OCI-LY1 (cell line): ENCODE data around the gene SDK2.

ENCODE experiments used
- H2AFZ ChIP-seq: fragments of 200-600 bp; sonication (generic), shearing (Covaris generic); 2 replicates; pipeline ENCODE4 v1.6.0; 2014; ENCODE audit warnings: antibody characterized with exemption, mild to moderate bottlenecking, low read length
- H3F3A ChIP-seq: fragments of 200-600 bp; sonication (generic), shearing (Covaris generic); 2 replicates; pipeline ENCODE4 v1.6.0; 2014; ENCODE audit warnings: mild to moderate bottlenecking, antibody characterized with exemption, low read length, moderate library complexity; ENCODE audit not compliant: insufficient read depth
- H3K27ac ChIP-seq: fragments of 200-600 bp; sonication (generic); 2 replicates; pipeline ENCODE4 v1.5.1; 2014; ENCODE audit warnings: low read length, mixed run types, mild to moderate bottlenecking, low read depth; ENCODE audit not compliant: poor library complexity, severe bottlenecking
- H3K27me3 ChIP-seq: fragments of 200-600 bp; sonication (generic); 2 replicates; pipeline ENCODE4 v1.6.0; 2014; ENCODE audit warnings: antibody characterized with exemption, mild to moderate bottlenecking, low read length, moderate library complexity; ENCODE audit not compliant: insufficient read depth
- H3K36me3 ChIP-seq: fragments of 200-600 bp; sonication (generic); 2 replicates; pipeline ENCODE4 v1.6.1; 2014; ENCODE audit warnings: mild to moderate bottlenecking, antibody characterized with exemption, low read length, moderate library complexity, mixed read lengths; ENCODE audit not compliant: insufficient read depth
- H3K4me1 ChIP-seq: fragments of 200-600 bp; sonication (generic); 2 replicates; pipeline ENCODE4 v1.5.1; 2014; ENCODE audit warnings: mild to moderate bottlenecking, low read length, moderate library complexity; ENCODE audit not compliant: insufficient read depth, severe bottlenecking
- H3K4me2 ChIP-seq: fragments of 200-600 bp; sonication (generic), shearing (Covaris generic); 2 replicates; pipeline ENCODE4 v1.6.1; 2014; ENCODE audit warnings: low read length
- H3K4me3 ChIP-seq: fragments of 200-600 bp; sonication (generic); 2 replicates; pipeline ENCODE4 v1.5.1; 2014; ENCODE audit warnings: low read length, low read depth, mild to moderate bottlenecking, mixed read lengths; ENCODE audit not compliant: poor library complexity, severe bottlenecking
- H3K79me2 ChIP-seq: fragments of 200-600 bp; shearing (Covaris generic); 2 replicates; pipeline ENCODE4 v1.6.1; 2016; ENCODE audit warnings: mixed run types, low read length, mixed read lengths; ENCODE audit not compliant: insufficient read depth
- H3K9ac ChIP-seq: fragments of 200-600 bp; sonication (generic), shearing (Covaris generic); 2 replicates; pipeline ENCODE4 v1.6.1; 2014; ENCODE audit warnings: mild to moderate bottlenecking, low read length, mixed read lengths
- H3K9me2 ChIP-seq: fragments of 200-600 bp; sonication (generic), shearing (Covaris generic); 2 replicates; pipeline ENCODE4 v1.6.1; 2014; ENCODE audit warnings: low read depth, mild to moderate bottlenecking, low read length, mixed read lengths
- H3K9me3 ChIP-seq: fragments of 200-600 bp; shearing (Covaris generic); 2 replicates; pipeline ENCODE4 v1.6.1; 2014; ENCODE audit warnings: low read length, mixed read lengths
- H4K20me1 ChIP-seq: fragments of 200-600 bp; sonication (generic), shearing (Covaris generic); 2 replicates; pipeline ENCODE4 v1.6.0; 2016; ENCODE audit warnings: mild to moderate bottlenecking, low read length; ENCODE audit not compliant: insufficient read depth
- EZH2 ChIP-seq: fragments of 200-600 bp; sonication (generic), shearing (Covaris generic); IDR thresholded peaks from 2 replicates; pipeline ENCODE4 v1.8.0; 2017; ENCODE audit warnings: borderline replicate concordance, mixed run types, mild to moderate bottlenecking, antibody characterized with exemption, low read length, moderate library complexity, mixed read lengths
- TF ChIP-seq, protein P1 (sequence below): fragments of 200-600 bp; sonication (generic), shearing (Covaris generic); IDR thresholded peaks from 2 replicates; pipeline ENCODE4 v1.5.1; 2017; ENCODE audit warnings: mild to moderate bottlenecking, antibody characterized with exemption, low read length, moderate library complexity, mixed read lengths

The SDK2 gene

DNA sequence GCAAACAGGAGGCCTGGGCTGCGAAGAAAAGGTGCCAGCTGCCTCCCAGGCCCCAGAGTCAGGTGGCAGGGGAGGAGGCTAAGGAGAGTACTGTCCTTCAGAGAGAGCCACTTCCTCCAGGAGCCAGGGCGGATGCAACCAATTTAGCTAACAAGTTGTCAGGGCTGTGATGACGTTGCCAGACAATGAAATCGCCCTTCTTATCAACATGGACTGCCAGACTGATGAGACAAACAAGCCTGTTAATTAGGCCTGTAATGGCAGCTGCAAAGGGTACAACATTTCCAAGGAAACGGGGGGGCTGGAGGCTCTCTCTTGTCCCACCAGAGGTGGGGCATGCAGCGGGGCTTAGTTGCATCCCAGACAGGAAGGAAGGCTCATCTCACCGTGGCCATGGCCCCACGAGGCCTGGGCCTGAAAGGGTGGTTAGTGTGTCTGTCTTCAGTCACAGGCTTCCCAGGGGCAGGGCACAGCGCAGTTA, 111.8 kb downstream of the SDK2 start:
- Histone ChIP-seq H3K27me3 (peaks cover 3% of the 10 kb centered on the region; the same call in 1 of the 2 replicates), H3F3A (no peaks in the 10 kb centered on the region), H3K4me2 (no peak overlapping the region), H2AFZ (no peak overlapping the region), H4K20me1 (no peaks in the 10 kb centered on the region), H3K9ac (no peak overlapping the region), H3K4me1 (no peaks in the 10 kb centered on the region), H3K79me2 (no peaks in the 10 kb centered on the region), H3K9me3 (no peaks in the 10 kb centered on the region), H3K4me3 (no peak overlapping the region), H3K36me3 (no peaks in the 10 kb centered on the region), H3K9me2 (no peaks in the 10 kb centered on the region), H3K27ac (no peak overlapping the region)
- TF ChIP-seq, protein P1, sequence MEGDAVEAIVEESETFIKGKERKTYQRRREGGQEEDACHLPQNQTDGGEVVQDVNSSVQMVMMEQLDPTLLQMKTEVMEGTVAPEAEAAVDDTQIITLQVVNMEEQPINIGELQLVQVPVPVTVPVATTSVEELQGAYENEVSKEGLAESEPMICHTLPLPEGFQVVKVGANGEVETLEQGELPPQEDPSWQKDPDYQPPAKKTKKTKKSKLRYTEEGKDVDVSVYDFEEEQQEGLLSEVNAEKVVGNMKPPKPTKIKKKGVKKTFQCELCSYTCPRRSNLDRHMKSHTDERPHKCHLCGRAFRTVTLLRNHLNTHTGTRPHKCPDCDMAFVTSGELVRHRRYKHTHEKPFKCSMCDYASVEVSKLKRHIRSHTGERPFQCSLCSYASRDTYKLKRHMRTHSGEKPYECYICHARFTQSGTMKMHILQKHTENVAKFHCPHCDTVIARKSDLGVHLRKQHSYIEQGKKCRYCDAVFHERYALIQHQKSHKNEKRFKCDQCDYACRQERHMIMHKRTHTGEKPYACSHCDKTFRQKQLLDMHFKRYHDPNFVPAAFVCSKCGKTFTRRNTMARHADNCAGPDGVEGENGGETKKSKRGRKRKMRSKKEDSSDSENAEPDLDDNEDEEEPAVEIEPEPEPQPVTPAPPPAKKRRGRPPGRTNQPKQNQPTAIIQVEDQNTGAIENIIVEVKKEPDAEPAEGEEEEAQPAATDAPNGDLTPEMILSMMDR: no peak
- no peak for TF ChIP-seq EZH2

DNA sequence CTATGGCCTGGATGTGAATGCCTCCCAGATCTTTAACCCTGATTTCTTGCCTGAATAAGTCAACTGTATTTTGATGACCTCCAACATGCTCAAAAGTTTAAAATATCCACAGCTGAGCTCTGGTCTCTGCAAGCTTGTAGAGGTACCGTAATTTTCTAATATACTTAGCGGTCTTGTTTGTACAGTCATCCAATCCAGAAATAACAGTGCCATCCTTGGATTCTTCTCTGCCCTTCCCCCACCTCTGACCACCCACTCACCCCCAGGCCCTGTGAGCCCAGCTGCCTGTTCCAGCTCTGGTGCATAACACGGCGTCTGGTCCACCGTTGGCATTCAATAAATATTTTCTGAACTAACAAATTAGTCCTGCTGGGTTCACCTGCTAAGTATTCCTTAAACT, 113.1 kb downstream of the SDK2 start:
- Histone ChIP-seq H3K36me3 (no peaks in the 10 kb centered on the region), H4K20me1 (no peaks in the 10 kb centered on the region), H3K4me3 (no peak overlapping the region), H3K4me1 (no peaks in the 10 kb centered on the region), H3K9me2 (no peaks in the 10 kb centered on the region), H2AFZ (no peak overlapping the region), H3K27ac (no peak overlapping the region), H3F3A (no peaks in the 10 kb centered on the region), H3K27me3 (peaks cover 1% of the 10 kb centered on the region; the same call in 1 of the 2 replicates), H3K79me2 (no peaks in the 10 kb centered on the region), H3K9ac (no peak overlapping the region), H3K4me2 (no peak overlapping the region), H3K9me3 (no peaks in the 10 kb centered on the region)
- TF ChIP-seq EZH2: no peak
- TF ChIP-seq, protein P1: no peak

DNA sequence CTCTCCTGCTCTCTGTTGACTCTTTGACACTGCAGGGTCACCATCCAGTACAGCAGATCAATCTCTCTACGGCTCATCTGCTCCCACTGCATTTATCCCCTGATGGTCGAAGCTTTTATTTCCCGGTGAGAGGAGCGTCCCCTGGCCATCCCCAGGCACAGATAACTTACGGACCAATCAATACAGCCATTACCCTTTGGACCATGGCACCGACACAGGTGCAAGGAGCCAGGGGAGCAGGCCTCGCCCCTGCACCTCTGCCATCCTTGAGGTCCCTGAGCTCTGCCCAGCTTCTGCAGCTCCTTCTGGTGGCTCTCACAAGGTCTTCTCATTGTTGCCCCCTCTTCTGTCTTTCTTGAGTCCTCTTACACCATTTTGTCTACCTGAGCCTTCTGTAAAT, 115.6 kb downstream of the SDK2 start:
- Histone ChIP-seq H3K9ac (no peak overlapping the region), H2AFZ (no peak overlapping the region), H3K36me3 (no peaks in the 10 kb centered on the region), H3K9me2 (no peaks in the 10 kb centered on the region), H3F3A (no peaks in the 10 kb centered on the region), H3K9me3 (no peaks in the 10 kb centered on the region), H3K4me3 (no peak overlapping the region), H3K27me3 (no peaks in the 10 kb centered on the region; the same call in 1 of the 2 replicates), H3K4me1 (no peaks in the 10 kb centered on the region), H3K27ac (no peak overlapping the region), H3K4me2 (no peak overlapping the region), H4K20me1 (no peaks in the 10 kb centered on the region), H3K79me2 (no peaks in the 10 kb centered on the region)
- no peak for TF ChIP-seq EZH2
- TF ChIP-seq, protein P1: no peak
